ENCODE results near the gene FCHO2. TPM values are rescaled to one million over a fixed set of nuclear protein-coding genes. Genes with fewer than 3 reads are reported as not detected.

Gene FCHO2
- total and polyA plus RNA-seq, 2 of the 8 experiments (the other 6 are each of a cell fraction or from before 2014, with no cell fraction given): 4.3 to 15.7 TPM

- TF ChIP-seq CHD7 (IDR thresholded peaks at IDR 0.05; ENCODE audit: insufficient replicate concordance, low read length): no peak
Observed at GRCh38 chr5:72925336-72926010, 30.4 kb upstream of the FCHO2 start (continued).
